Activated T-helper 1 cell treated with anti-CD3 and anti-CD28 coated beads, Interleukin-2, amount 50 U/mL, for 16 hours (primary cell): ENCODE data around the gene CHPF2.

ENCODE experiments used
- DNase-seq, 2 donors: peaks; one replicate each; pipeline ENCODE4 v3.0.0-alpha.2; 2020; ENCODE audit warnings: low read depth in 1 of 2, low spot score in 1 of 2

CHPF2 gene

DNA sequence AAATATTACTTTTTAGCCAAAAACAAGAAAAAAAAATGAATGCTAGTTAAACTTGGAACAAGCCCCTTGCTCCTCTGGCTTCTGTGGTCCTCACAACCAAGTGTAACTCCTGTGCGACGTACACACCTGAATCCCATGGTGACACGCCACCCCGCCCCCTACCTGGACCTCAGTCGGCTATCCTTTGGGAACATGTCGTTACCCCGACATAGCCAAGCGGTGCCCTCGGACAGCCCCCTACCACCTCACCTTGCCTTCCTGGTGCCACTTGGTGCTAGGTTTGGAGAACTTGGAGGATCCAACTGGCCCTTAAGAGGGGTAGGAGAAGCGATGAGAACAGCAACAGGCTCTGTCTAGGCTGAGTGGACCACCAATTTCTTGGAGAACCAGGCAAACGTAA lies 28.2 kb downstream of the CHPF2 start:
- no peak for DNase-seq

DNA sequence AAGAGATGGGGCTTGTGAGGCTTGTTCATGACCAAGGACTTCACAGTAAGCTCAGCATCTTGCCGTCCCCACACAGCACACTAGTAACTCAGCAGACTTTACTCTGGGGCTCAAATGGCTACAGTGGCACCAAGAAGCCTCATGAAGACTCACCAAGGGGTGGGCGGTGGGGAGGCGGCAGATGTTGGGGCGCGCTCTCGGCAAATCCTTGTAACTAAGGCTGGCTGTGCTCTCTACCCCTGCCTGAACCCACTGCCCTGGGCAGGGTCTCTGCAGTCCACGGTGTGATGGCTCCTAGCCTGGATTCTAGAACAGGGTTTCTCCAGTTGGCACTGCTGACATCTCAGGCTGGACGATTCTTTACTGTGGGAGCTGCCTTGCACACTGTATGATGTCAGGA lies 28.6 kb downstream of the CHPF2 start:
- no peak for DNase-seq

DNA sequence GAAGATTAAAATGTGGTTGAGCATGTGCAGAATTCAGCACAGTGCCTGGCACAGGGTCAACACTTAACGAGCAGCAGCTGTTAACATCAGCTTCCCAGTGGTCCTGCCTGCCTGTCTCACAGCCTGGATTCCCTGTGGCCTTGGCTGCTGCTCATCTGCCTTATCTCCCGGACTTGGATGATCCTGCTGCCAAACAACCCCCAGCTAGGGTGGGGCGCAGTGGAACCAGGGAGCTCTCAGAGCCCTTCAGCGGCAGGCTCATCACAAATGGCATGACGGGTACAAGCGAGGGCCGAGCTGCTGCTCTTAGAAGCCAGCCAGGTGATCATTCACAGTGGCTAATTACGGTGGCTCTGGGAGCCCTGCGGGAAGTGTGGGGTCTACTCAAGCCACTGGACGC lies 29.2 kb downstream of the CHPF2 start:
- DNase-seq, result no peak

DNA sequence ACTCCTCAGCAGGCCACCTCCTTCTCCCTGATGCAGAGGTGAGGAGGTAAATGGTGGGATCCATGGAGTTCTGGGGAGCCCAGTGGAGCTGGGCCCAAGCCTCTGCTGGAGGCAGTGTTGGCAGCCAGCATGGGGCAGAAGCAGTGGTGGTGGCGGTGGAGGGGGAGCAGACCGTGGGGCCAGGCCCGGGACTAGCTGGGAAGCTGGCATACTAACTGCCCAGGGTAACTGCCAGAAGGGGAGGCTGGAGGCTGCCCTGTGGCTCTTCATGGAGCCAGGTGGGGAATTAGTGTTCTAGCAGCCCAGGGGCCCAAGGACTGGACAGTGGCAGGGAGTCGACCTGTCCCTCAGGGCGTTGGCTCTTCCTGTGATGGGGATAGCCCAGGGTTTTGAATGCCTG lies 32.3 kb downstream of the CHPF2 start:
- no peak for DNase-seq

GRCh38 chr7:151265351-151265931 lies 33.2 kb downstream of the CHPF2 start:
- DNase-seq, result no peak

DNA sequence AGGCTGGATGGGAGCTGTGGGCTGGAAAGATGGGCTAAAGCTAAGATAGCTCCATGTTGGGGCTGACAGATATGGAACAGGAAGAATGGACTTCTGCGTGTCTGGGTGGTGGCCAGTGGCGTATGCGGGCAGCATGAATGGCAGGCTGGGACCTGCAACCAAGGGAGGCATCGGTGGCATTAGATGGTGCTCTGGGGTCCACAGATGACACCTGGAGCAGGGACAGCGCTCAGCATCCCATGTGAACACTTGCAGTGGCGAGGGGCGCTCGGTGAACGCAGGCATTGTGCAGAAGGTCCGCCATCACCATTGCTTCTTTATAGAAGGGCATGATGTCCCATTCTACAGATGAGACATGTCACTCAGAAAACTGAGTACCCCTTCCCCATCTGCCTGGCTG lies 37.2 kb downstream of the CHPF2 start:
- no peak for DNase-seq

GRCh38 chr7:151271699-151272355 lies 39.5 kb downstream of the CHPF2 start:
- no peak for DNase-seq

DNA sequence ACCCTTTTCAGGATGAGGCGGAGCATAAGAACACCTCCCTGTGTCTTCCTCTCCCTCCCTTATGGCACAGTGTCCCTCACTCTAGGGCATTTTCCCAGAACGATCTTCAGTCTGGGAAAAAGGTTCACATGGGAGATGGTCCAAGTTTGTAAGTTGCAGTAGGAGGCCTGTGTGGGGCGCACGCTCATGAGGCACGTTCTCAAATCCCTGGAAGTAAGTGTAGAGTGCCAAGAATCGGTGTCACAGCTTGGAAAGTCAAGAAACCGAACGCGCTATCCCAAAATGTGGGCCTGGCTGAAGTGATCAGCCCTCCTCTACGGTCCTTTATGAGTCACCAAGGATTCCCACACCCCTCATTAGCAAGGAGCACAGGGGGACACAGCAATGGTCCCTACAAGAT lies 40.1 kb downstream of the CHPF2 start:
- no peak for DNase-seq

GRCh38 chr7:151272877-151273276 lies 40.6 kb downstream of the CHPF2 start:
- no peak for DNase-seq

DNA sequence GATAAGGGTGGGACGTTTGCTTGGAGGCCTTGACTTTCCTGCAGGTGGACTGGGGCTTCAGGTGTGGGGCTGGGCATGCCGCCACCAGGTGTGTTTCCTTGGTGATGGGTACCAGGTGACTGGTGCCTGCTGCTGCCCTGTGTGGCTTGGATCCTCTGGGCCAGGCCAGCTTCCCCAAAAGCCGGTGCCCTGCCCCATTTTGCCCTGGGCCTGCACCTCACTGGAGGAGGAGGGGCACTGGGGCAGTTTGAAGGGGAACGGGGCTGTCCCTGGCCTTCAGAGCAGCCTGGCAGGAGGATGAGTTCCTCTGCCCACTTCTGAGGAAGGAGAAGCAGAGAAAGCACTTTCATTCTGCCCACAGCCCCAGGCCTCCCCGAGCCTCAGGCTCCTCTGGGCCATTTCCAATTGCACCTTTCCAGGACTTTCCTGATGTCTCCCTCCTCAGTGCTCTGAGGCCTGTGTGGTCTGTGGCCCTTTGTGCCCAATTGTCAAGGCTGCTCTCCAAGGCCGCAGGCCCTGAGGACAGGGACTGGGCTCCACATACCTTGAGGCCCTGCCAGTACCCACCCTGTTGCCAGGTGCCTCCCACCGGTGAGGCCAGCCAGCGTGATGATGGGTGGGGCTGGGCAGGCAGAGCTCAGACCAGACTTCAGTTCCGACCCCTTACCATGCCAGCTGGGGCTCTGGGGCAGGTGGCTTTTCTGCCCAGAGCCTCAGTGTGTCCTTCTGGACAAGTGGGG lies 41.5 kb downstream of the CHPF2 start:
- no peak for DNase-seq

DNA sequence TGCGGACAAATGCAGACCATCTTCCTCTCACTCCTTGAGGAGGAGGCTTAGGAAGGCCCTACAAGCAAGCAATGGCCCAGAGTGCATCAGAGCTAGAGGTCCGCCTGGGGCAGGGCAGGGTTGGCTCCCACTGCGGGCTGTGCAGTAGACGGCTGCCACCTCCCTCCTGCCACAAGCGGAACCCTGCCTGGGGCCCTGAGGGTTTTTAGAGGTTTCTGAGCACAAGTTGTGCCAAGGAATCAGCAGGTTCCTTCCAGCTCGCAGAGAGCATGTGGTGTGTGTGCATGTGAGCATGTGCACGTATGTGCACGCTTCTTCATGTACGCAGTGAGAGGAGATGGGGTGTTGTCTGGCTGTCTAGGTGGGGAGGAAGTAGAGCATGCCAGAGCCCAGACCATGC lies 42.1 kb downstream of the CHPF2 start:
- DNase-seq, result no peak

GRCh38 chr7:151274936-151275812 lies 42.9 kb downstream of the CHPF2 start:
- no peak for DNase-seq

- DNase-seq, result no peak
These were observed 43.7 kb downstream of the CHPF2 start for GRCh38 chr7:151275813-151276577.

- DNase-seq, result peak; percentile 21 to 23
These were observed 44.6 kb downstream of the CHPF2 start for GRCh38 chr7:151276666-151277590.

GRCh38 chr7:151277631-151278030 lies 45.3 kb downstream of the CHPF2 start:
- DNase-seq, result no peak

- no peak for DNase-seq
These were observed 46.7 kb downstream of the CHPF2 start for GRCh38 chr7:151278949-151279348.

DNA sequence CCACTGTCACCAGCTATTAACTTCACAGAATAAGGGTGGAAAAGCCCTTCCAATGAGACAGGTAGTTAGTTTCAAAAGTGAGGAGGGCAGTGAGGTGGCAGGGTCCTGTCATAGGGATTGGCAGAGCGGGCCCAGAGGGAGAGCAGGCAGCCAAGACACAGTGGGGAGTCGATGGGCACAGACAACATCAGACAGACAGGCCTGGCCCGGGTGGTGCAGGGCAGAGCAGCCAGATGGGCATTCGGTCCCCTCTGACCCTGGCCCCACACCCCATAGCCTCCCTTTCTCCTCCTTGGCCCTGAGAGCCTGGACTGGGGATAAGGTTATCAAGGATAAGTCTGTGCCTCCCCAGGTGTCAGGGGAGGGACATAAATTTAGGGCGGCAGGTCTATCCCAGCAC lies 47.6 kb downstream of the CHPF2 start:
- DNase-seq, result no peak

DNA sequence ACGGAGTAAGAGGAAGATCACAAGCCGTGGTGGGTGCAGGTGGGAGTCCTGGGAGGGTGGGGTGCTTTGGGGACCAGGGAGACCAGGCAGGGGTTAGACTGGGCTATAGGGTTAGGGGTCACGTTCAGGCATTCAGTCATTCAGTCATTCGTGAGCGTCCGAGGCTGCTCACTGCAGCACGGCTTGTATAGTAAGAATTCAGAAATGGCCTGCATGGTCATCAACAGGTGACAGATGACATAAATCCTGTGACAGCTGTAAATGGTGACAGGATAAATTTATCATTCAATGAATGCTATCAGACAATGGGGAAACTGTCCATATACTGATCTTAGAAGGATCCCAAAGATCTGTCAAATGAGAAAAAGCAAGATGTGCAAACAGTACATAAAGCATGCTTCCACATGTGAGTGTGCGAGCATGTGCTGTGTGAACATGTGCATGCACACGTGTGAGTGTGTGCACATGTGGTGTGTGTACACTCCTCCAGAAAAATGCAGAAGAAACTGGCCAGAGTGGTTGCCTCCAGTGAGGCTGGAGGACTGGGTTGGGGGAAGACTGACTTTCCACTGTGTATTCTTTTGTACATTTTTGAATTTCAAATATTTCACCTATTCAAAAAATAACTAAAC lies 48.2 kb downstream of the CHPF2 start:
- no peak for DNase-seq

GRCh38 chr7:151281686-151282085 lies 49.4 kb downstream of the CHPF2 start:
- DNase-seq, result no peak
